ENCODE results near the gene GOLGA6A.

Gene GOLGA6A

DNA sequence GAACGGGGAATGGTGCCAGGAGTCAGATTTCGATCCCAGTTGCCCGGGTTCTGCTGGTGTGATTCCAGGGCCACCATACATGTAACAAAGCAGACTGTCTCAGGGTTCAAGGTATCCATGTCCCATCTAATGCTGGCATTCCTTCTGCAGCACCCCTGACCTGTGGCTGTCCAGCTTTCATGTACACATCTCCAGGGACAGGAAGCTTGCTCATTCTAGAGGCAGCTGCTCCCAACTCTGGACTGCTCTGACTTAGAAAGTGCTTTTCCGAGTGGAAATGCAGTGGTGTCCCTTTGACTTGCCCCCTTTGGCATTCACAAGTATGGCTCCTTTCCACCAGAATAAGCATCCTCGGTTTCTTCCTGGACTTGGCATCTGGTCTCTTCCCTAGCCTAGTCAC lies 56.9 kb downstream of the GOLGA6A start:
- H3K4me1 Mint-ChIP-seq = peaks cover 8% of the 10 kb centered on the region
- CTCF ChIA-PET = interaction anchor here (1.9 kb wide), 1 partner anchor 52 kb away, joined by 7 read pairs; no protein-coding TSS in a partner anchor
- DNase-seq = no peak
- peaks cover 48% of the 10 kb centered on the region for H3K36me3 Mint-ChIP-seq
- no peak overlapping the region for H3K27ac Mint-ChIP-seq
- no peaks in the 10 kb centered on the region for H3K9me3 Mint-ChIP-seq
- no peaks in the 10 kb centered on the region for H3K27me3 Mint-ChIP-seq
- H3K4me3 Mint-ChIP-seq = no peak overlapping the region

DNA sequence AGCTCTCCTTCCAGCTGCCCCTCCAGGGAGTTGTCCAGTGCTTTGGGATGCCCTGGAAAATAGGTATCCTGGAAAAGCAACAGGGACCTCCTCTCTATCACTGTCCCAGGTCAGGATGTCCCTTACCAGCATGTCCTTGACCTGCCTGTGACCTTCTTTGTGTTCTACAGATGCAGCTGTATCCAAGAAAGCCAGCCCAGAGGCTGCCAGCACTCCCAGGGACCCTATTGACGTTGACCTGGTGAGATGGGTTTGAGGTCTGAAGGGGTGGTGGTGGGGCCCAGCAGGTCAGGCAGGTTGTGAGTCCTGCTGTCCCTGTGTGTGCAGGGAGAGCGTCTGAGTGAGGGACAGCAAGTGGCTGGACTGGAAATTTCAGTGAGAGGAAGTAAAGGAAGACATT lies 57.7 kb downstream of the GOLGA6A start:
- Mint-ChIP-seq H3K27ac (no peak overlapping the region), H3K4me3 (no peak overlapping the region), H3K36me3 (peaks cover 50% of the 10 kb centered on the region), H3K9me3 (no peaks in the 10 kb centered on the region), H3K4me1 (peaks cover 8% of the 10 kb centered on the region), H3K27me3 (no peaks in the 10 kb centered on the region)
- DNase-seq = no peak
- CTCF ChIA-PET = interaction anchor here (1.4 kb wide), 1 partner anchor 52 kb away, joined by 3 read pairs; no protein-coding TSS in a partner anchor

DNA sequence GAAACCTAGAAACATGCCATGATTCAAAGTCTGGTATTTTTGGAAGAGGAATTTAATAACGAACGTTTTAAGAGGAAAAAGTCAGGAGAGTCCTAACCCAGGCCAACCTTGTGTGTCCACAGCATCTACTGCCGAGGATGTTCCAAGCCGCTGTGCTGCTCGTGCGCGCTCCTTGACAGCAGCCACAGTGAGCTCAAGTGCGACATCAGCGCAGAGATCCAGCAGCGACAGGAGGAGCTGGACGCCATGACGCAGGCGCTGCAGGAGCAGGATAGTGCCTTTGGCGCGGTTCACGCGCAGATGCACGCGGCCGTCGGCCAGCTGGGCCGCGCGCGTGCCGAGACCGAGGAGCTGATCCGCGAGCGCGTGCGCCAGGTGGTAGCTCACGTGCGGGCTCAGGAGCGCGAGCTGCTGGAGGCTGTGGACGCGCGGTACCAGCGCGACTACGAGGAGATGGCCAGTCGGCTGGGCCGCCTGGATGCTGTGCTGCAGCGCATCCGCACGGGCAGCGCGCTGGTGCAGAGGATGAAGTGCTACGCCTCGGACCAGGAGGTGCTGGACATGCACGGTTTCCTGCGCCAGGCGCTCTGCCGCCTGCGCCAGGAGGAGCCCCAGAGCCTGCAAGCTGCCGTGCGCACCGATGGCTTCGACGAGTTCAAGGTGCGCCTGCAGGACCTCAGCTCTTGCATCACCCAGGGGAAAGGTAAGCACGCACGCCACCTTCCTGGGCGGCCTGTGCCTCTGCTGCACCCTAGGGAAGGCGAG lies 59.5 kb downstream of the GOLGA6A start:
- H3K36me3 Mint-ChIP-seq = peaks cover 44% of the 10 kb centered on the region
- H3K4me1 Mint-ChIP-seq = peaks cover 8% of the 10 kb centered on the region
- no peak for DNase-seq
- H3K4me3 Mint-ChIP-seq = no peak overlapping the region
- no peak overlapping the region for H3K27ac Mint-ChIP-seq
- no peaks in the 10 kb centered on the region for H3K9me3 Mint-ChIP-seq
- CTCF ChIA-PET = no interaction called here
- no peaks in the 10 kb centered on the region for H3K27me3 Mint-ChIP-seq
